B cell (primary cell): ENCODE results near the gene S100G. TPM values are rescaled to one million over a fixed set of nuclear protein-coding genes. Genes with fewer than 3 reads are reported as not detected.

ENCODE experiments used
- ATAC-seq: fragments of 200-7000 bp; cut with Tn5 transposase; one replicate; pipeline ENCODE4 v1.10.0; 2021; ENCODE audit warnings: low read depth, mild to moderate bottlenecking, moderate number of reproducible peaks, moderate library complexity
- CTCF ChIA-PET: fragments of 350-600 bp; sonication (Branson Sonifier 250); formaldehyde crosslinking; loops from one replicate; lab custom pipeline; 2021; ENCODE audit warnings: antibody characterized with exemption, inconsistent platforms; lab: Charles Lee
- POLR2A ChIA-PET: fragments of 350-600 bp; sonication (Branson Sonifier 250); formaldehyde crosslinking; loops from one replicate; lab custom pipeline; 2021; ENCODE audit warnings: antibody characterized with exemption; lab: Charles Lee
- DNase-seq: peaks from one replicate; pipeline ENCODE4 v3.0.0; 2013
- H2AFZ ChIP-seq: 2 replicates; pipeline ENCODE4 v1.6.1; 2012; ENCODE audit warnings: mild to moderate bottlenecking, low read depth, low read length; ENCODE audit not compliant: insufficient read depth, poor library complexity, severe bottlenecking
- H3K27ac ChIP-seq, 2 donors: 1 replicate in 1 of 2; 2 replicates in 1 of 2; pipeline ENCODE4 v1.5.1; 2012 to 2013; ENCODE audit warnings: low read length in 2 of 2, mild to moderate bottlenecking in 2 of 2, moderate library complexity in 1 of 2
- H3K27me3 ChIP-seq, 4 experiments: fragments of 200-600 bp in 1 of 4; sonication (generic) in 1 of 4; replicated peaks in 1 of 4; 1 replicate in 2 of 4; 2 replicates in 2 of 4; pipeline versions ENCODE4 v1.6.1 to v1.7.0; 2013 to 2016; ENCODE audit warnings: low read length in 3 of 4, mild to moderate bottlenecking in 2 of 4, mixed read lengths in 1 of 4, moderate library complexity in 1 of 4; ENCODE audit not compliant: insufficient read depth in 4 of 4, control insufficient read depth in 3 of 4; ENCODE audit errors: control extremely low read depth in 1 of 4
- H3K36me3 ChIP-seq, 2 experiments: replicated peaks in 1 of 2; 1 replicate in 1 of 2; 2 replicates in 1 of 2; pipeline versions ENCODE4 v1.6.1 to v1.7.1; 2013; ENCODE audit warnings: low read length in 1 of 2; ENCODE audit not compliant: insufficient read depth in 2 of 2, control insufficient read depth in 1 of 2; ENCODE audit errors: control extremely low read depth in 1 of 2, extremely low read depth in 1 of 2
- H3K4me1 ChIP-seq, 2 donors: fragments of 200-600 bp in 1 of 2; sonication (generic) in 1 of 2; 1 replicate in 1 of 2; 2 replicates in 1 of 2; pipeline versions ENCODE4 v1.5.1 to v1.6.1; 2013 to 2017; ENCODE audit warnings: low read length in 2 of 2; ENCODE audit not compliant: control insufficient read depth in 2 of 2, insufficient read depth in 2 of 2
- H3K4me2 ChIP-seq: replicated peaks from 2 replicates; pipeline ENCODE3; 2012; ENCODE audit warnings: mild to moderate bottlenecking, low read depth, low read length; ENCODE audit not compliant: poor library complexity, severe bottlenecking
- H3K4me3 ChIP-seq, 5 experiments: fragments of 200-600 bp in 1 of 5; sonication (generic) in 1 of 5; 1 replicate in 3 of 5; 2 replicates in 2 of 5; pipeline versions ENCODE4 v1.5.1 to v1.7.0; 2011 to 2016; ENCODE audit warnings: low read length in 4 of 5, mild to moderate bottlenecking in 4 of 5, low read depth in 2 of 5, control low read depth in 1 of 5, moderate library complexity in 1 of 5; ENCODE audit not compliant: insufficient read depth in 1 of 5; ENCODE audit errors: control extremely low read depth in 1 of 5, extremely low read depth in 1 of 5
- H3K79me2 ChIP-seq: fragments of 200-600 bp; sonication (generic); one replicate; pipeline ENCODE4 v1.6.0; 2016; ENCODE audit warnings: low read length; ENCODE audit not compliant: control insufficient read depth, insufficient read depth
- H3K9ac ChIP-seq: fragments of 200-600 bp; sonication (generic); 2 replicates; pipeline ENCODE4 v1.6.1; 2017; ENCODE audit warnings: mild to moderate bottlenecking, low read length, moderate library complexity
- H3K9me3 ChIP-seq, 3 donors: one replicate each; pipeline versions ENCODE4 v1.6.1 to v1.7.1; 2013; ENCODE audit warnings: low read length in 2 of 3; ENCODE audit not compliant: control insufficient read depth in 2 of 3, insufficient read depth in 1 of 3; ENCODE audit errors: control extremely low read depth in 1 of 3
- H4K20me1 ChIP-seq: 2 replicates; pipeline ENCODE4 v1.6.0; 2012; ENCODE audit warnings: mild to moderate bottlenecking, low read length; ENCODE audit not compliant: insufficient read depth, control insufficient read depth, poor library complexity, severe bottlenecking
- H3K27ac Mint-ChIP-seq: one replicate; pipeline ENCODE4 v1.8.0; 2021; ENCODE audit warnings: mixed read lengths
- H3K27me3 Mint-ChIP-seq: one replicate; pipeline ENCODE4 v1.8.0; 2021; ENCODE audit warnings: mixed read lengths
- H3K4me1 Mint-ChIP-seq: one replicate; pipeline ENCODE4 v1.8.0; 2021; ENCODE audit warnings: mixed read lengths
- H3K4me3 Mint-ChIP-seq: one replicate; pipeline ENCODE4 v1.8.0; 2021; ENCODE audit warnings: mixed read lengths
- H3K9me3 Mint-ChIP-seq: one replicate; pipeline ENCODE4 v1.8.0; 2022; ENCODE audit warnings: mixed read lengths; ENCODE audit not compliant: insufficient read depth
- EZH2 ChIP-seq: IDR thresholded peaks from 2 replicates; pipeline ENCODE4 v1.6.1; 2012; ENCODE audit warnings: borderline replicate concordance, low read depth, mild to moderate bottlenecking, moderate library complexity, low read length; ENCODE audit not compliant: insufficient read depth, poor library complexity, severe bottlenecking
- WGBS: methylation state at CpG from one replicate; pipeline ENCODE4 v1.1.5; 2013; ENCODE audit warnings: missing lambda C conversion rate; ENCODE audit not compliant: insufficient coverage; 5-methylcytosine and 5-hydroxymethylcytosine counted together
- intact Hi-C: fragments of 100-400 bp; cut with micrococcal nuclease; formaldehyde crosslinking; loops from one replicate; pipeline ENCODE4 v1.10.0; 2022
- polyA plus RNA-seq: library from polyadenylated mRNA; depleted of rRNA; stranded (reverse); fragments of >200 nt; gene quantifications from 2 replicates; pipeline ENCODE4 v1.2.3, GENCODE V29; 2012
- total RNA-seq, 2 donors: library from RNA; stranded (reverse); fragments of 120-200 nt in 1 of 2; gene quantifications; 1 replicate in 1 of 2; 2 replicates in 1 of 2; pipeline versions ENCODE4 v1.2.3 to v1.2.4, GENCODE V29; 2013 to 2022
- TF ChIP-seq, protein P1 (sequence below): fragments of 200-600 bp; IDR thresholded peaks from one replicate; pipeline ENCODE4 v1.8.0; 2022; ENCODE audit warnings: antibody characterized with exemption, mild to moderate bottlenecking

S100G gene
- total and polyA plus RNA-seq, 2 donors (not counting 1 experiment from before 2014, with no cell fraction given) = not detected

DNA sequence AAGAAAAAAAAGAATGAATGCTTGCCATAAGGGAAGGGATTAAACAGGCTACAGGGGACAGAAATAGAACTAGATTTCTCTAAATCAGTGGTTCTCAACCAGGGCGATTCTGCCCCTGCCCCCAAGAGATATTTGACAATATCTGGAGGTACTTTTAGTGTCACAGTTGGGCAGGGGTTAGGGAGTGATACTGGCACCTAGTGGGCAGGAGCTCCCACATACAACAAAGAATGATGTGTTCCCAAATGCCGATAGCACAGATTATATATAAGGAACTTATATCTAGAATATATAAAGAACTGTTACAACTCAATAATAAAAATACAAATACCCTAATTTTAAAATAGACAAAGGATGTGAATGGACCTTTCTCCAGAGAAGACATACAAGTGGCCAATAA lies 14.7 kb downstream of the S100G start:
- DNase-seq = no peak
- H3K27me3 ChIP-seq = no peaks in the 10 kb centered on the region
- no peak overlapping the region for H3K4me2 ChIP-seq
- Mint-ChIP-seq H3K9me3 (no peaks in the 10 kb centered on the region), H3K27ac (no peak overlapping the region), H3K4me1 (no peaks in the 10 kb centered on the region), H3K4me3 (no peak overlapping the region), H3K27me3 (no peaks in the 10 kb centered on the region)
- TF ChIP-seq, protein P1, sequence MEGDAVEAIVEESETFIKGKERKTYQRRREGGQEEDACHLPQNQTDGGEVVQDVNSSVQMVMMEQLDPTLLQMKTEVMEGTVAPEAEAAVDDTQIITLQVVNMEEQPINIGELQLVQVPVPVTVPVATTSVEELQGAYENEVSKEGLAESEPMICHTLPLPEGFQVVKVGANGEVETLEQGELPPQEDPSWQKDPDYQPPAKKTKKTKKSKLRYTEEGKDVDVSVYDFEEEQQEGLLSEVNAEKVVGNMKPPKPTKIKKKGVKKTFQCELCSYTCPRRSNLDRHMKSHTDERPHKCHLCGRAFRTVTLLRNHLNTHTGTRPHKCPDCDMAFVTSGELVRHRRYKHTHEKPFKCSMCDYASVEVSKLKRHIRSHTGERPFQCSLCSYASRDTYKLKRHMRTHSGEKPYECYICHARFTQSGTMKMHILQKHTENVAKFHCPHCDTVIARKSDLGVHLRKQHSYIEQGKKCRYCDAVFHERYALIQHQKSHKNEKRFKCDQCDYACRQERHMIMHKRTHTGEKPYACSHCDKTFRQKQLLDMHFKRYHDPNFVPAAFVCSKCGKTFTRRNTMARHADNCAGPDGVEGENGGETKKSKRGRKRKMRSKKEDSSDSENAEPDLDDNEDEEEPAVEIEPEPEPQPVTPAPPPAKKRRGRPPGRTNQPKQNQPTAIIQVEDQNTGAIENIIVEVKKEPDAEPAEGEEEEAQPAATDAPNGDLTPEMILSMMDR = no peak
- no peak for TF ChIP-seq EZH2
- H3K79me2 ChIP-seq = no peaks in the 10 kb centered on the region
- CTCF ChIA-PET = no interaction called here
- no peaks in the 10 kb centered on the region for H3K4me1 ChIP-seq
- no CpG with 5 or more reads among the region's 2 CpGs for WGBS
- no peaks in the 10 kb centered on the region for H3K9me3 ChIP-seq
- no peak overlapping the region for H2AFZ ChIP-seq
- H3K4me3 ChIP-seq = no peak overlapping the region
- no peaks in the 10 kb centered on the region for H3K36me3 ChIP-seq
- no peak overlapping the region for H3K27ac ChIP-seq
- intact Hi-C loops = no loop called here
- H4K20me1 ChIP-seq = no peaks in the 10 kb centered on the region
- POLR2A ChIA-PET = no interaction called here
- no peak overlapping the region for H3K9ac ChIP-seq
- no peak for ATAC-seq

DNA sequence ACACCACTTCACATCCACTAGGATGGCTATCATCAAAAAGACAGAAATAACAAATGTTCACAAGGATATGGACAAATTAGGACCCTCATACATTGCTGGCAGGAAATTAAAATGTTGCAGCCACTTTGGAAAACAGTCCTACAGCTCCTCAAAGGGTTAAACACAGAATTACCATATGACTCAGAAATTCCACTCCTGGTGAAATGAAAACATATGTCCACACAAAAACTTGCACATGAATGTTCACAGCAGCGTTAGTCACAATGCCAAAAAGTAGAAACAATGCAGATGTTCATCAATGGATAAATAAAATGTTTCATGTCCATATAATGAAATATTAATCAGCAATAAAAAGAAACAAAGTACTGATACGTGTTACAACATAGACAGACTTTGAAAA lies 15.1 kb downstream of the S100G start:
- no peak overlapping the region for H2AFZ ChIP-seq
- H3K27ac ChIP-seq = no peak overlapping the region
- no CpG with 5 or more reads among the region's 2 CpGs for WGBS
- TF ChIP-seq, protein P1 = no peak
- TF ChIP-seq EZH2 = no peak
- H3K27me3 ChIP-seq = no peaks in the 10 kb centered on the region
- Mint-ChIP-seq H3K4me1 (no peaks in the 10 kb centered on the region), H3K4me3 (no peak overlapping the region), H3K27me3 (no peaks in the 10 kb centered on the region), H3K9me3 (no peaks in the 10 kb centered on the region), H3K27ac (no peak overlapping the region)
- no peak for ATAC-seq
- no peaks in the 10 kb centered on the region for H3K79me2 ChIP-seq
- DNase-seq = no peak
- intact Hi-C loops = no loop called here
- H3K4me1 ChIP-seq = no peaks in the 10 kb centered on the region
- no peaks in the 10 kb centered on the region for H3K9me3 ChIP-seq
- H3K9ac ChIP-seq = no peak overlapping the region
- H3K36me3 ChIP-seq = no peaks in the 10 kb centered on the region
- ChIA-PET POLR2A (no interaction called here), CTCF (no interaction called here)
- H3K4me3 ChIP-seq = no peak overlapping the region
- no peak overlapping the region for H3K4me2 ChIP-seq
- no peaks in the 10 kb centered on the region for H4K20me1 ChIP-seq
